GM12892 (cell line): Measurements from ENCODE around the gene C4B. TPM values are rescaled to one million over a fixed set of nuclear protein-coding genes. Genes with fewer than 3 reads are reported as not detected.
A peak's percentile ranks its signal among the peaks of the same experiment; 100 is the strongest.
"Not testable (repeated sequence)": the region's sequence is repeated elsewhere in the genome, so short reads cannot be mapped to it uniquely, and the experiment has no call there.

Source experiments
- DNase-seq: peaks from one replicate; pipeline ENCODE4 v3.0.0; 2011; ENCODE audit not compliant: insufficient read length
- FAIRE-seq: peaks from 2 replicates; lab custom pipeline; 2011; peaks lifted over from hg19 to GRCh38; lab: Jason Lieb, UNC
- POLR2A ChIP-seq: IDR thresholded peaks from 2 replicates; pipeline ENCODE4 v1.6.1; 2011; ENCODE audit warnings: low read depth, low read length, control low read depth
- POLR2AphosphoS5 ChIP-seq: IDR thresholded peaks from 2 replicates; pipeline ENCODE4 v1.6.1; 2011; ENCODE audit warnings: low read depth, low read length, control low read depth
- TAF1 ChIP-seq: IDR thresholded peaks from 2 replicates; pipeline ENCODE4 v1.6.1; 2011; ENCODE audit warnings: low read depth, mild to moderate bottlenecking, control low read depth, low read length, borderline replicate concordance
- polyA plus RNA-seq: library from polyadenylated mRNA; unstranded; fragments of >200 nt; gene quantifications from one replicate; pipeline ENCODE4 v1.2.1, GENCODE V29; 2012; ENCODE audit warnings: missing spikeins, inconsistent platforms; ENCODE audit not compliant: missing spikeins

Gene C4B
- polyA plus RNA-seq = 2.1 TPM

GRCh38 chr6:32014547-32014946 is at the start of gene C4B:
C4B (plus strand) TSS chr6:32014795; CDS start chr6:32014846, 51 bp downstream.
- FAIRE-seq = peak; percentile 36
- not testable (repeated sequence) for DNase-seq

- FAIRE-seq = no peak
Observed at GRCh38 chr6:31965700-31966099, 48.9 kb upstream of the C4B start.

GRCh38 chr6:31966506-31966905 is 48.1 kb upstream of the C4B start:
- DNase-seq = no peak
- no peak for FAIRE-seq
- no peak for TF ChIP-seq POLR2A
- no peak for TF ChIP-seq POLR2AphosphoS5
- no peak for TF ChIP-seq TAF1

More at GRCh38 chr6:31965700-31966099, 48.9 kb upstream of the C4B start:
- TF ChIP-seq POLR2A = no peak
- TF ChIP-seq POLR2AphosphoS5 = no peak
- TF ChIP-seq TAF1 = no peak
- DNase-seq = no peak

GRCh38 chr6:31966997-31967925 is 47.3 kb upstream of the C4B start:
- FAIRE-seq = no peak
- no peak for DNase-seq

GRCh38 chr6:31967926-31968320 is 46.7 kb upstream of the C4B start:
- DNase-seq = no peak
- no peak for FAIRE-seq
- no peak for TF ChIP-seq TAF1

More at GRCh38 chr6:31966997-31967925, 47.3 kb upstream of the C4B start:
- no peak for TF ChIP-seq POLR2A
- TF ChIP-seq TAF1 = no peak
- no peak for TF ChIP-seq POLR2AphosphoS5

- TF ChIP-seq TAF1 (no peak), POLR2A (no peak), POLR2AphosphoS5 (no peak)
- FAIRE-seq (no peak), DNase-seq (no peak)
Observed at GRCh38 chr6:31968326-31968725, 46.3 kb upstream of the C4B start.

- TF ChIP-seq TAF1 (no peak), POLR2AphosphoS5 (no peak), POLR2A (no peak)
- DNase-seq (no peak), FAIRE-seq (no peak)
Observed at GRCh38 chr6:31968791-31969711, 45.5 kb upstream of the C4B start.

GRCh38 chr6:31969712-31970603 is 44.6 kb upstream of the C4B start:
- no peak for FAIRE-seq
- no peak for DNase-seq
- TF ChIP-seq POLR2A = peak; percentile 12
- TF ChIP-seq TAF1 = no peak
- no peak; the same call in 1 of the 2 replicates for TF ChIP-seq POLR2AphosphoS5

- FAIRE-seq (no peak), DNase-seq (no peak)
- no peak for TF ChIP-seq TAF1
- no peak; the same call in 1 of the 2 replicates for TF ChIP-seq POLR2AphosphoS5
- TF ChIP-seq POLR2A = no peak; the same call in 1 of the 2 replicates
Observed at GRCh38 chr6:31970604-31971271, 43.9 kb upstream of the C4B start.

- TF ChIP-seq POLR2A = no peak; the same call in 1 of the 2 replicates
- TF ChIP-seq POLR2AphosphoS5 = peak; percentile 48; the same call in 1 of the 2 replicates
- no peak for TF ChIP-seq TAF1
- DNase-seq = peak; percentile 29
- no peak for FAIRE-seq
Observed at GRCh38 chr6:31971279-31971992, 43.2 kb upstream of the C4B start.
